ENCODE data around the gene GRIN3A. TPM values are rescaled to one million over a fixed set of nuclear protein-coding genes. Genes with fewer than 3 reads are reported as not detected.

Gene GRIN3A
- total RNA-seq, 2 experiments from 2014 or later: not detected

DNA sequence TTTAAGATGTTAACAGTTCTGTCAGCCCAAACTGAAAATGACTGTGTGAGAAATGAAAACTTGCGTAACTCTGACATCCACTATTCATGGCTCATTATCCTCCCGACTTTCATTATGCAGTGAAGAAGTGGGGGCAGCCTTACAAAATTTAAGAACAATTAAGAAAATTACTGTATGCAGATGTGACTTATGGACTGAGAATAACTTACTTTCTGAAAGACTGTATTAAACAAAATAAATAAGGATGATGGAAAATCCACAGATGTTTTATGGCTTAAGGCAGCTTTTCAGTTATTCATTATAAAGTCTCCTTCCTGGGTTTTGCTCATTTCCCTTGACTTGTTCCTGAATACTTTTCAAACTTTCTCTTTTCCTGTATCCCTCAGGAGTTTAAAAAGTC lies 55.2 kb downstream of the GRIN3A start:
- no peaks in the 10 kb centered on the region for H3K4me1 Mint-ChIP-seq
- DNase-seq: no peak
- no peak overlapping the region for H3K4me3 Mint-ChIP-seq
- H3K27ac Mint-ChIP-seq: no peak overlapping the region
- H3K9me3 Mint-ChIP-seq: no peaks in the 10 kb centered on the region
- H3K36me3 Mint-ChIP-seq: no peaks in the 10 kb centered on the region
- H3K27me3 Mint-ChIP-seq: no peaks in the 10 kb centered on the region
- POLR2A ChIA-PET: no interaction called here
- no peak for ATAC-seq (ENCODE audit: low read depth)

DNA sequence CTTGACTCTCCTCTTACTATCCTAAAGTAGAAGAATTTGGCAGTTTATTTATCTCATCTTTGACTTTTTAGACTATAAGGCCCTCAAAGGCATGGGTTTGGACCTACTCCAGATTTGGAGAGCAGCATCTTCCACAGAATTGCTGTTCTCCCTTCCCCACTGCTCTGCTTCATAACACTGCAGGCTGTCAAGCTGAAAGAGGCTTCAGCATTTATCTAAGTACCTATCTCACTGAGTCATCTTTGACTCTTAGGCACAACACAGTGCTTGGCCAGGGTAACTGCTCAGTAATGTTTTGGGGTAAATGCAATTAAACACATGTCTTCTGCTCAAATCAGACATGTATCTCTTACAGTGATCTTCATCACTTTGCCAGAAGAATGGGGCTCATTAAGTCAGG lies 60.6 kb downstream of the GRIN3A start:
- H3K27ac Mint-ChIP-seq: no peak overlapping the region
- ATAC-seq (ENCODE audit: low read depth): no peak
- no peak for DNase-seq
- POLR2A ChIA-PET: no interaction called here
- H3K4me3 Mint-ChIP-seq: no peak overlapping the region
- H3K9me3 Mint-ChIP-seq: no peaks in the 10 kb centered on the region
- no peaks in the 10 kb centered on the region for H3K4me1 Mint-ChIP-seq
- no peaks in the 10 kb centered on the region for H3K36me3 Mint-ChIP-seq
- peaks cover 6% of the 10 kb centered on the region for H3K27me3 Mint-ChIP-seq

DNA sequence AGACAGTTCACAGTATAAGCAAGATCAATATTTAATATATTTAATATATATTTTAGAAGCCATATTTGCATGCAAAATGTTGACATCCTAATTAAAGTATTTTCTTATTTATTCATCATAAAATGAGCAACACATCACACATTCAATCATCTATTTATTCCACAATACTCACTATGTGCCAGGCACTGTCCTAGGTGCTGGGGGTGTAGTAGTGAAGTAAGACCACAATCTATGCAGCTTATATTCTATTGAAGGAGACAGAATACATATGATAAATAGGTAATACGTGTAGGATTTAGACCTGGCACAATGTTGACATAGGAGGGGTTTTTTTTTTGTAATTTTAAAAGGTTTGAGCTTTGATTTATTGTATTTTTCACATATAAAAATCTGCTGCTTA lies 63.1 kb downstream of the GRIN3A start:
- Mint-ChIP-seq H3K4me1 (no peaks in the 10 kb centered on the region), H3K27ac (no peak overlapping the region), H3K9me3 (no peaks in the 10 kb centered on the region), H3K4me3 (no peak overlapping the region), H3K27me3 (peaks cover 6% of the 10 kb centered on the region), H3K36me3 (no peaks in the 10 kb centered on the region)
- no peak for ATAC-seq (ENCODE audit: low read depth)
- POLR2A ChIA-PET: no interaction called here
- no peak for DNase-seq

DNA sequence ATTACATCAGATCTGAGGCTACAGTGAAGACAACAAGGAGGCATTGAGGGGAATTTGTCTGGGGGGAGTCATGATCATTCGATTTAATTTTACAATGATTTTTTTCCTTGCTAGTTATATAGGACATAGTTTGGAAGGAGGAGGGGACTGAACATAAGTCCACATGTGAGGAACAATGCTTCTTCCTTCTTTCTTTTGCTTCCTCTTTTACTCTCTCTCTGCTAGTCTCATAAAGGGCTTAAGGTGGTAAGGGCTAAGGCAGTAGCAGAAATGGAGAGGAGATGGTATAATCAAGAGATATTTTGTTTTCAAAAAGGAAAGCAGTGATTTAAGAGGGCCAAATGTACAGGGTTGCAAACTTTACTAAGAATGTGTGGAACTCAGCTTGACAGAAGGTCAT lies 64.3 kb downstream of the GRIN3A start:
- no peaks in the 10 kb centered on the region for H3K36me3 Mint-ChIP-seq
- DNase-seq (no peak), ATAC-seq (ENCODE audit: low read depth) (no peak)
- H3K27me3 Mint-ChIP-seq: peaks cover 8% of the 10 kb centered on the region
- no peaks in the 10 kb centered on the region for H3K9me3 Mint-ChIP-seq
- no peak overlapping the region for H3K4me3 Mint-ChIP-seq
- H3K27ac Mint-ChIP-seq: no peak overlapping the region
- no peaks in the 10 kb centered on the region for H3K4me1 Mint-ChIP-seq
- POLR2A ChIA-PET: no interaction called here

DNA sequence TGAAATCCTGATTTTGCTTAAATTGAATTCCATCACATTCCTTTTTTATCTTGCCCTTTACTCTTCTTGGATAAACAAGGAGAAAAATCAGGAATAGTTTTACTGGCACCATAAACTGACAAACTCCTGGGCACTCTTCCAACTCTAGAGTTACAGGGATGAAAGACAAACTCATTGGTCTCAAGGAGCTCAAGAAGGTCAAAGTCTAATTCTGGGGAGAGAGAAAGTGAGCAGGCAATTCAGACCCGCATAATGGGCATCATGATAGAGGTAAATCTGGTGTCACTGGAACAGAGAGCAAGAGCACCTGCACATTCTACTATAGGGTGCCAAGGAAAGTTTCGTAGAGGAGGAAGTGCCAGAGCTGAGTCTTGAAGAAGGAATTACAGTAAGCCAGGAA lies 64.8 kb downstream of the GRIN3A start:
- peaks cover 10% of the 10 kb centered on the region for H3K27me3 Mint-ChIP-seq
- POLR2A ChIA-PET: no interaction called here
- H3K4me3 Mint-ChIP-seq: no peak overlapping the region
- H3K27ac Mint-ChIP-seq: no peak overlapping the region
- no peak for ATAC-seq (ENCODE audit: low read depth)
- DNase-seq: no peak
- H3K4me1 Mint-ChIP-seq: no peaks in the 10 kb centered on the region
- H3K9me3 Mint-ChIP-seq: no peaks in the 10 kb centered on the region
- no peaks in the 10 kb centered on the region for H3K36me3 Mint-ChIP-seq

DNA sequence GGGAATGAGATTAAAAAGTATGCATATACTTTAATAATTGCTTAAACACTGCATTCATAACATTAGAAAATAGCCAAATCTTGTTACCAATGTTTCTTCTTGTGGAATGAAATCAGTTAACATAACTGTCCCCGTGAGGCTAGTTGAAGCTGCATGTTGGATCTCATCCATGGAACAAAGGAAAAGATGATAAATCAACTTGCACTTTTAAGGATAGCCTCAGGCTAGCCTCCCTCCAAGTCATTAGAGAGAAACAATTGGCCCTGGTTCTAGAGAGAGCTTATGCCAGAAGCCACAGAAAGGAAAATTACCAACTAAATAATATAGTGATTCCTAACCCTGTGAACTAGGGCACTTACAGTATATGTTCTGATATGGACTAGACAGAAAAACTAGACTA lies 66.9 kb downstream of the GRIN3A start:
- ATAC-seq (ENCODE audit: low read depth) (no peak), DNase-seq (no peak)
- no peaks in the 10 kb centered on the region for H3K4me1 Mint-ChIP-seq
- H3K27me3 Mint-ChIP-seq: peaks cover 7% of the 10 kb centered on the region
- H3K27ac Mint-ChIP-seq: no peak overlapping the region
- H3K36me3 Mint-ChIP-seq: no peaks in the 10 kb centered on the region
- no peaks in the 10 kb centered on the region for H3K9me3 Mint-ChIP-seq
- POLR2A ChIA-PET: interaction anchor here (0.6 kb wide), 1 partner anchor 34 kb away, joined by 3 read pairs; no protein-coding TSS in a partner anchor
- no peak overlapping the region for H3K4me3 Mint-ChIP-seq

DNA sequence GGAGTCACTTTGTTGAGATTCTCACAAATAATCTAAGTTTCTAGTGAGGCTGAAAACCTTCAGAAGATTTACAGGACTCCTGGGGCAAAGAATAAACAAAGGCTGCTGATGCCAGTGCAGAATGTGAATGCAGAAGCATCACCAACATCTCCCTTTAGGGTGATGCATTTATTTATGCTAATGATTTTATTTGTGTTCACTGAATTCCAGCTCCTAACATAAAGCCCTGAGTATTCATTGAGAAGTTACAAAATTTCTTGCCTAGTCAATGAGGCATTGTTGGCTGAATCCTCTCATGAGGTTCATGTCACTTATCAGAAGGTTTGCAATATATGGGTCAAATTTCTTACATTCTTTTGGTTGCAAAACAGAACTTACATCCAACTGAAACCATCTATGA lies 70.0 kb downstream of the GRIN3A start:
- Mint-ChIP-seq H3K4me1 (no peaks in the 10 kb centered on the region), H3K9me3 (no peaks in the 10 kb centered on the region), H3K36me3 (no peaks in the 10 kb centered on the region), H3K27me3 (peaks cover 7% of the 10 kb centered on the region), H3K27ac (no peak overlapping the region), H3K4me3 (no peak overlapping the region)
- POLR2A ChIA-PET: no interaction called here
- DNase-seq (no peak), ATAC-seq (ENCODE audit: low read depth) (no peak)

DNA sequence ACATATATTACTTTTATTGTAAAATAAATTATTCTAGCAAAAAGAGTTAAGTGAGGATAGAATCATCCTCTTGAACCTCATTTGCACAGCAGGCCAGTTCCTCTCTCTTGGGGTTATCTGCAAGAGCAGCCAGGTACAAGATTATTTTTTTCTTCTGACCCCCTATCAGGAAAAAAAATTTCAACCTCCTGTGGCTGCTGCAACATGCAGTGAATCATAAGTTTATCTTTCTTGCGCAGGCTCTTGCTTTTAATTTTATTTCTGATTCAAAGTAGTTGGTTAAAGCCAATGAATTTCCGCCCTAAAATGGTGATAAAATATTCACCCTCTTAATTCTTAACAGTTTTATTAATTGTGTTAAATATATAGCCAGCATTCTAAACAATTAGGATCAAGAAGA lies 74.0 kb downstream of the GRIN3A start:
- Mint-ChIP-seq H3K27ac (no peak overlapping the region), H3K36me3 (no peaks in the 10 kb centered on the region), H3K27me3 (peaks cover 7% of the 10 kb centered on the region), H3K4me1 (no peaks in the 10 kb centered on the region), H3K9me3 (no peaks in the 10 kb centered on the region), H3K4me3 (no peak overlapping the region)
- DNase-seq (no peak), ATAC-seq (ENCODE audit: low read depth) (no peak)
- POLR2A ChIA-PET: no interaction called here

DNA sequence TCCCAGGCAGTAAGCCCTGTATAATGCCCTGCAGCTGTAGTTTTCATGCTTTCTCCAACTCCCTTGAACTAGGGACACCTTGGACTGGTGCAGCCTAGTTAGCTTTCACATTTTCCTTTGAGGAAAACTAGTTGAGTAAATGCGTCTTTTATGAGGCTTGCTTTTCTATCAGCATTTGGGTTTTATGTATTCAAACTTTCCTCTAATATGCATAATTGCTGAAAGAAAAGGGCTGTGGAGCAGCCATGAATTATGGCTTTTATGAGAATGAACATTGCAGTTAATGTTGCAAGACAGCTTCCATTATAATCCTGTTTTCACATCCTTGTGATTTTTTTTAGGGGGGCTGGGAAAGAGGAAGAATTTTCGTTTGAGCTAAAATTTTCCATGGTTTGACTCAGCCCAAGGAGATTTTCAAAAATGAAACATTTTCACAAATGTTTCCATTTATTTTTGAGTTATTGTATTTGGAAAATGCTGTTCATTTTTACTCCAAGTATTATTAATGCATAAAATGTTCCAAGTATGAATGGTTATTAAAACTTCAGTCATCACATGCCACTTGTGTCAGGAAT lies 85.8 kb downstream of the GRIN3A start:
- POLR2A ChIA-PET: no interaction called here
- ATAC-seq (ENCODE audit: low read depth) (no peak), DNase-seq (no peak)
- Mint-ChIP-seq H3K27me3 (peaks cover 3% of the 10 kb centered on the region), H3K4me1 (no peaks in the 10 kb centered on the region), H3K4me3 (no peak overlapping the region), H3K27ac (no peak overlapping the region), H3K36me3 (no peaks in the 10 kb centered on the region), H3K9me3 (no peaks in the 10 kb centered on the region)

DNA sequence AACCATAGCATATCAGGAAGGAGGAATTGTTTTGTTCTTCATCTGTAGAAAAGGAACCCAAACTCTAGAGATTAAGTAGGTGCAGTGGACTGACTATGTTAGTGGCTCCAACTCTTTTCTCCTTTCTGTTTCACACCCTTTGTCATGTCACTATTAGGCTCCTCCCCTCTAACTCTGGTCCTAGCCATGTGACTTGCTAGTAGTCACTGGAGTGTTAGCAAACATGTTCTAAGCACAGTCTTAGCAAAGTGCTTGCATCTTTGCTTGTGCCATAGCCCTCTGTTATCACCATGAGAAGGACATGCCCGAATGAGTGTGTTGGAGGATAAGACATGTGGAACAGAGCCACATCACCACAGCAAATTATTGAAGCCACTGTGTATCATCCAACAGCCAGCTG lies 88.3 kb downstream of the GRIN3A start:
- POLR2A ChIA-PET: no interaction called here
- Mint-ChIP-seq H3K36me3 (no peaks in the 10 kb centered on the region), H3K9me3 (no peaks in the 10 kb centered on the region), H3K27ac (no peak overlapping the region), H3K4me1 (no peaks in the 10 kb centered on the region), H3K27me3 (peaks cover 3% of the 10 kb centered on the region), H3K4me3 (no peak overlapping the region)
- DNase-seq (no peak), ATAC-seq (ENCODE audit: low read depth) (no peak)

DNA sequence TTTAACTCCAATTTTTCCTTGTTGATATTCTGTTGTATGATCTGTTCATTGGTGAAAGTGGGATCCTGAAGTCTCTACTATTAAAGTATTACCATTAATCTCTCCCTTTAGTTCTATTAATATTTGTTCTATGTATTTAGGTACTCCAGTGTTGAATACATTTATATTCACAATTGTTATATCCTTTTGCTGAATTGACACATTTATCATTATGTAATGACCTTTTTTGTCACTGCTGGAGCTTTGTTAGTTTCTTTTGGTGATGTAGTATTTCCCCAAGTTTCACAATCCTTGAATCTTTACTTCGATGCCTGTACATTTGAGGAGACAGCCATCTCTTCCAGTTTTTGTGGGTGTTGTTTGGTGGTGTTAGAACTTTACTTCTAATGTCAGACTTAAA lies 90.0 kb downstream of the GRIN3A start:
- H3K27me3 Mint-ChIP-seq: peaks cover 3% of the 10 kb centered on the region
- ATAC-seq (ENCODE audit: low read depth) (no peak), DNase-seq (no peak)
- H3K4me1 Mint-ChIP-seq: no peaks in the 10 kb centered on the region
- H3K36me3 Mint-ChIP-seq: no peaks in the 10 kb centered on the region
- no peak overlapping the region for H3K27ac Mint-ChIP-seq
- no peak overlapping the region for H3K4me3 Mint-ChIP-seq
- no peaks in the 10 kb centered on the region for H3K9me3 Mint-ChIP-seq
- POLR2A ChIA-PET: no interaction called here

DNA sequence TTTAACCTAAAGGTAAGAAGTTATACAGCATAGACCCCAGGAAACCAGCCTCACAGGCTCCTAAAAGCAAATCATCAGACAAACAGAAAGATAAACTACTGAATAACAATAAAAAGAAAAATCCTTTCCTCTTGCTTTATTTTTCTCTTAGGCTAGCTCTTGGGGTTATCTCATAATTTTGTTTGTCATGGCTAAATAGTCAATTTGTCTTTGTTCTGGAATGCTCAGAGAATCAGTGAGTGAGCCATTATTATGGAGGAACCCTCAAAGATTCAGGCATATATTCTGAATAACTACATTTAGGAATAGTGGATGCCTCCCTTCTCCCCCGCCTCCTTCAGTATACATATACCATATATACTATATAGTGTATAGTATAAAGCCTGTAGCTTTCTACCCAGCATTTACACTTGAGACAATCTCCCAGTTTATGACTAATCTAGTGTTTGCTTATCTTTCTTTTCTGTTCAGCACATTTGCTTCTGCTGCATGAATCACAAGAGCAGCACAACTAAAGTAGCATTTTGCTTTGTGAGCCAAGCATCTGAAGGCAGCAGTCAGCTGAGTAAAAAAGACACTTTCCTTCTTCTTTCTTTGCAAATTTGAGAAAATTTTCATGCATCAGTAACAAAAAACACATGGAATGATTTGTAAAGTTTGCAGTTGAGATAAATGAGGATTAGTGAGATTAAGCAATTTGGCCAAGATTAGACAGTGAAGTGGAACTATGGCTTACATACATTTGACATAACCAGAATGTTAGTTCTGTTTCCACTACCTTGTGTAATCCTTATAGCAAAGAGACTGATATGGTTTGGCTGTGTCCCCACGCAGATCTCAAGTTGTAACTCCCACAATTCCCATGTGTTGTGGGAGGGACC lies 98.4 kb downstream of the GRIN3A start:
- H3K4me1 Mint-ChIP-seq: no peaks in the 10 kb centered on the region
- ATAC-seq (ENCODE audit: low read depth) (no peak), DNase-seq (no peak)

DNA sequence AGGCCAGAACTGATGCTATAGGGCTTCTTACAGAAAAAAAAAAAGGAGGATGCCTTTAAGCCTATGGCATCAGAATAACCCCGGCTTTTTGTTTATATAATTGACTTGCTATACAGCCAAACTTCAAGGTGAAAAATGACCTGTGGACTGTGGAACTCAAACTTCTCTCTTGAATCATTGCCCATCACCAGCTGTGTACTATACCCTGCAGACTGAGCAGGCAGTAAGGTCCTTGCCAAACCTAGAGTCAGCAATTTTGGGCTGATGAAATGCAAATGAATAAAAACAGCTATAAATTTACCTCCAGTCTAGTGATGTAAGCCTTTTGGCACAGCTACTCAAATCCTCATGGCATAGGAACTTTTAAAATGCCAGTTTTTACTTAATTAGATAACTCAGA lies 99.1 kb downstream of the GRIN3A start:
- no peak for ATAC-seq (ENCODE audit: low read depth)
- no peak overlapping the region for H3K27ac Mint-ChIP-seq
- H3K4me1 Mint-ChIP-seq: no peaks in the 10 kb centered on the region
- no peak overlapping the region for H3K4me3 Mint-ChIP-seq
- no peak for DNase-seq
- POLR2A ChIA-PET: no interaction called here
- no peaks in the 10 kb centered on the region for H3K9me3 Mint-ChIP-seq
- no peaks in the 10 kb centered on the region for H3K36me3 Mint-ChIP-seq
- no peaks in the 10 kb centered on the region for H3K27me3 Mint-ChIP-seq

More for the DNA sequence above, 98.4 kb downstream of the GRIN3A start:
- no peaks in the 10 kb centered on the region for H3K27me3 Mint-ChIP-seq
- POLR2A ChIA-PET: no interaction called here
- no peak overlapping the region for H3K27ac Mint-ChIP-seq
- H3K36me3 Mint-ChIP-seq: no peaks in the 10 kb centered on the region
- H3K4me3 Mint-ChIP-seq: no peak overlapping the region
- H3K9me3 Mint-ChIP-seq: no peaks in the 10 kb centered on the region

DNA sequence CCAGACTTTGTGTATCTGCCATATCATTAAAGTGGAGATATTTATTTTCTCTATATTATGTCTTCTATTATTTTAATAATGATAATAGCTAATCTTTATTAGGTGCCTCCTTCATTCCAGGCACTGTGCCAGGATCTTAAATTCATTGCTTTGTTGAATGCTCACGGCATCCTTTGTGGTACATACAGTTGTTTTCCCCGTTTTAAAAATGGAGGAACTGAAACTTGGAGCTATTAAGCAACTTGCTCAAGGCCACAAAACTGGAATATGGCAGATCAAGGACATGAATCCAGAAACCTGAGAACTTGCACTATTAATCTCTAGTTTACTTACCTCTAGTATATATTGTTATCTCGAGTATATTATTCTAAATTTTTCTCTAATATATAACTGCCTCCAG lies 102.2 kb downstream of the GRIN3A start:
- H3K36me3 Mint-ChIP-seq: no peaks in the 10 kb centered on the region
- no peak overlapping the region for H3K4me3 Mint-ChIP-seq
- H3K9me3 Mint-ChIP-seq: no peaks in the 10 kb centered on the region
- no peak for DNase-seq
- H3K27ac Mint-ChIP-seq: no peak overlapping the region
- POLR2A ChIA-PET: no interaction called here
- ATAC-seq (ENCODE audit: low read depth): no peak
- H3K4me1 Mint-ChIP-seq: no peaks in the 10 kb centered on the region
- no peaks in the 10 kb centered on the region for H3K27me3 Mint-ChIP-seq
